HUES48 (cell line): ENCODE measurements around the gene RNU1-1.
"Not testable (repeated sequence)": the region's sequence is repeated elsewhere in the genome, so short reads cannot be mapped to it uniquely, and the experiment has no call there.

Experiments
- H3K27ac ChIP-seq: one replicate; pipeline ENCODE4 v1.7.0; 2013; ENCODE audit warnings: low read depth, low read length, inconsistent platforms
- H3K27me3 ChIP-seq: 2 replicates; pipeline ENCODE4 v1.6.1; 2013; ENCODE audit warnings: mild to moderate bottlenecking, low read length; ENCODE audit not compliant: control insufficient read depth, insufficient read depth
- H3K36me3 ChIP-seq: 2 replicates; pipeline ENCODE4 v1.6.1; 2013; ENCODE audit warnings: low read length; ENCODE audit not compliant: control insufficient read depth, insufficient read depth
- H3K4me1 ChIP-seq: 2 replicates; pipeline ENCODE4 v1.6.1; 2013; ENCODE audit warnings: mild to moderate bottlenecking, low read length; ENCODE audit not compliant: control insufficient read depth, insufficient read depth
- H3K4me3 ChIP-seq: 2 replicates; pipeline ENCODE4 v1.5.1; 2013; ENCODE audit warnings: mild to moderate bottlenecking, low read depth, low read length
- H3K9ac ChIP-seq: 2 replicates; pipeline ENCODE4 v1.6.1; 2013; ENCODE audit warnings: mild to moderate bottlenecking, low read depth, low read length, moderate library complexity
- H3K9me3 ChIP-seq: 2 replicates; pipeline ENCODE4 v1.6.1; 2013; ENCODE audit warnings: low read length; ENCODE audit not compliant: control insufficient read depth, insufficient read depth

RNU1-1 gene

GRCh38 chr1:16520435-16521287 lies 6.6 kb upstream of the RNU1-1 start:
- H3K27me3 ChIP-seq, H3K4me1 ChIP-seq, H3K27ac ChIP-seq, H3K9ac ChIP-seq, H3K9me3 ChIP-seq, H3K36me3 ChIP-seq: not testable (repeated sequence)
- peak overlapping the region; percentile 65 for H3K4me3 ChIP-seq

- not testable (repeated sequence) for H3K27me3 ChIP-seq, H3K4me3 ChIP-seq, H3K36me3 ChIP-seq, H3K27ac ChIP-seq, H3K4me1 ChIP-seq, H3K9me3 ChIP-seq, H3K9ac ChIP-seq
These were observed 5.3 kb upstream of the RNU1-1 start for GRCh38 chr1:16519255-16519951.

- H3K27ac ChIP-seq, result not testable (repeated sequence)
These were observed 4.8 kb upstream of the RNU1-1 start for GRCh38 chr1:16518913-16519254.

GRCh38 chr1:16516694-16517410 lies 2.8 kb upstream of the RNU1-1 start:
- not testable (repeated sequence) for H3K9me3 ChIP-seq, H3K4me1 ChIP-seq

More at GRCh38 chr1:16518913-16519254, 4.8 kb upstream of the RNU1-1 start:
- not testable (repeated sequence) for H3K36me3 ChIP-seq, H3K4me1 ChIP-seq, H3K9ac ChIP-seq, H3K4me3 ChIP-seq, H3K9me3 ChIP-seq, H3K27me3 ChIP-seq

GRCh38 chr1:16513412-16514106 lies 526 bp downstream of the RNU1-1 start:
- Histone ChIP-seq H3K27ac (peak overlapping the region; percentile 55), H3K4me3 (peak overlapping the region; percentile 35; the same call in 1 of the 2 replicates)
- H3K9me3 ChIP-seq, H3K4me1 ChIP-seq, H3K36me3 ChIP-seq, H3K27me3 ChIP-seq, H3K9ac ChIP-seq: not testable (repeated sequence)

More at GRCh38 chr1:16516694-16517410, 2.8 kb upstream of the RNU1-1 start:
- H3K27ac ChIP-seq, H3K36me3 ChIP-seq, H3K27me3 ChIP-seq, H3K9ac ChIP-seq, H3K4me3 ChIP-seq: not testable (repeated sequence)

GRCh38 chr1:16512624-16513411 lies 1.3 kb downstream of the RNU1-1 start:
- H3K27me3 ChIP-seq, H3K27ac ChIP-seq, H3K4me1 ChIP-seq, H3K4me3 ChIP-seq, H3K9ac ChIP-seq, H3K36me3 ChIP-seq, H3K9me3 ChIP-seq: not testable (repeated sequence)

- H3K9ac ChIP-seq, H3K4me1 ChIP-seq, H3K9me3 ChIP-seq, H3K36me3 ChIP-seq, H3K27me3 ChIP-seq, H3K4me3 ChIP-seq, H3K27ac ChIP-seq: not testable (repeated sequence)
These were observed 2.2 kb downstream of the RNU1-1 start for GRCh38 chr1:16511926-16512325.

GRCh38 chr1:16508861-16509445 lies 5.1 kb downstream of the RNU1-1 start:
- H3K27ac ChIP-seq, H3K36me3 ChIP-seq, H3K9ac ChIP-seq, H3K9me3 ChIP-seq, H3K27me3 ChIP-seq, H3K4me1 ChIP-seq, H3K4me3 ChIP-seq: not testable (repeated sequence)

- H3K36me3 ChIP-seq, H3K9me3 ChIP-seq, H3K27me3 ChIP-seq, H3K4me3 ChIP-seq, H3K27ac ChIP-seq, H3K9ac ChIP-seq, H3K4me1 ChIP-seq: not testable (repeated sequence)
These were observed 7.5 kb downstream of the RNU1-1 start for GRCh38 chr1:16506364-16507136.
